Measurements from ENCODE around the gene HSPA12A.

HSPA12A gene

DNA sequence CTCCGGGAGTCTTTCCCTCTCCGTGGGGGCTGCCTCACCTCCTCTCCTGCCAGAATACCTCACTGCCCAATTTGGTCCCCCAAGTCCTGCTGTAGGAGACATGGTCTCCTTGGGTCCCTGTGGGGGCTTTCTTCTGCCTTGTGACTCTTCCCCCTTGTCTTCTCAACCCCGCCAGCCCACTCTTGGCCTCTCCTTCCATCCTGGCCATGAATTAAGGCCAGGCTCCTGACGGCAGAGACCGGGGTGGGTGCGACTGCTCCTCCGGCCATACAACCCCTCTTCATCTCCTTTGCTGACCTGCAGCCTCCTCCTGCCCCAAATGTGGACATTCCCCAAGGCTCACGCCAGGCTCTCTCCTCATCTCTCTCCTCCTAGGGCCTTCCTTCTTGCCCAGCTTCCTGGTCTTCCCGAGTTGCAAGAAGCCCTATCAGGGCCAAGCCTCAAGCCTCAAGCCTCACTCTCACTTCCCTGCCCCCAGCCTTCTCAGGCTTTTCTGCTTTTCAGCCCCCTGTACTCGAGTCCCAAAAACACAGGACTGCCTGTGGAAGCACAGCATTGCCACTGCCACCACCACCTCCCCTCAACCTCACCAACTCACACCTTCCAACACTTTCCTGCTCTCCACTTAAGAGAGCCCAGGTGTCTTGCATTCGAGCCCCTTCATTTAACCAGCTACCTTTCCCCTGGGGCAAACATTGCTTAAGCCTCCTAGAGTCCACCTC is 120.3 kb downstream of the HSPA12A start:
- DNase-seq: no peak

DNA sequence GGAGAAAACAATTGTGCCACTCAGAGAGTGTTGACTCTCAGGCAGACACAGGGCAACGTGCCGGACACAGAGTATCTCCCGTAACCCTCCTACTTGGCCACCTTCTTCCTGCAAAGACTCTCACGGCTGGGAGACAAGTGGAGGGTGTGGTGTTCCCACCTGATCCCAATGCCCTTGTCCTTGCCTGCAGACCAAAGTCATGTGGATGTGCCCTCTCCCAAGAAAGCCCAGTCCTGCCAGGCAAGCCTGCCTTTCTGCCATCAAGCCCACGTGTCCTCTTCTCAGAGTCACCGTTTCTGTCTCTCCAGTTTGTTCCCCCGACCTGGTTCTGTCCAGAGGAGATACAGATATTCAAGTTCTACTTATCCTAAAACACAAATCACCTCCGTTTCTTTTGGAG is 120.9 kb downstream of the HSPA12A start:
- DNase-seq: no peak

All from stimulated activated CD4-positive, alpha-beta T cell treated with anti-CD3 and anti-CD28 coated beads, Interleukin-4, amount 100 ng/mL, for 1 hour (primary cell).